Transverse colon (tissue), 4 donors: ENCODE results near the gene SCN4A.

Experiments used
- CTCF ChIP-seq, 5 experiments: fragments of 200-600 bp in 3 of 5; fragments of 450-650 bp in 2 of 5; sonication (generic) in 3 of 5; IDR thresholded peaks; 1 replicate in 2 of 5; 2 replicates in 3 of 5; pipeline ENCODE4 v1.5.1; 2016 to 2017; ENCODE audit warnings: antibody characterized with exemption in 5 of 5, inconsistent platforms in 3 of 5, mild to moderate bottlenecking in 2 of 5, moderate library complexity in 1 of 5
- POLR2A ChIP-seq: fragments of 450-650 bp; IDR thresholded peaks from one replicate; pipeline ENCODE4 v1.6.1; 2016; ENCODE audit warnings: antibody characterized with exemption, mild to moderate bottlenecking, moderate library complexity
- POLR2AphosphoS5 ChIP-seq, 3 donors: sonication (generic); formaldehyde crosslinking; IDR thresholded peaks; one replicate each; pipeline ENCODE4 v1.6.1; 2016; ENCODE audit warnings: antibody characterized with exemption in 3 of 3

- TF ChIP-seq CTCF (IDR thresholded peaks at IDR 0.05) (no peak), POLR2AphosphoS5 (IDR thresholded peaks at IDR 0.05) (no peak), POLR2A (no peak)
Measured at GRCh38 chr17:63956296-63956920, 16.3 kb downstream of the SCN4A start.
